ENCODE data around the gene HYDIN. TPM values are rescaled to one million over a fixed set of nuclear protein-coding genes. Genes with fewer than 3 reads are reported as not detected.

Gene HYDIN
- total and polyA plus RNA-seq, 9 of the 15 experiments (the other 6 are each of a cell fraction or from before 2014, with no cell fraction given): 0.08 to 0.43 (median 0.14) TPM; not detected in 1

DNA sequence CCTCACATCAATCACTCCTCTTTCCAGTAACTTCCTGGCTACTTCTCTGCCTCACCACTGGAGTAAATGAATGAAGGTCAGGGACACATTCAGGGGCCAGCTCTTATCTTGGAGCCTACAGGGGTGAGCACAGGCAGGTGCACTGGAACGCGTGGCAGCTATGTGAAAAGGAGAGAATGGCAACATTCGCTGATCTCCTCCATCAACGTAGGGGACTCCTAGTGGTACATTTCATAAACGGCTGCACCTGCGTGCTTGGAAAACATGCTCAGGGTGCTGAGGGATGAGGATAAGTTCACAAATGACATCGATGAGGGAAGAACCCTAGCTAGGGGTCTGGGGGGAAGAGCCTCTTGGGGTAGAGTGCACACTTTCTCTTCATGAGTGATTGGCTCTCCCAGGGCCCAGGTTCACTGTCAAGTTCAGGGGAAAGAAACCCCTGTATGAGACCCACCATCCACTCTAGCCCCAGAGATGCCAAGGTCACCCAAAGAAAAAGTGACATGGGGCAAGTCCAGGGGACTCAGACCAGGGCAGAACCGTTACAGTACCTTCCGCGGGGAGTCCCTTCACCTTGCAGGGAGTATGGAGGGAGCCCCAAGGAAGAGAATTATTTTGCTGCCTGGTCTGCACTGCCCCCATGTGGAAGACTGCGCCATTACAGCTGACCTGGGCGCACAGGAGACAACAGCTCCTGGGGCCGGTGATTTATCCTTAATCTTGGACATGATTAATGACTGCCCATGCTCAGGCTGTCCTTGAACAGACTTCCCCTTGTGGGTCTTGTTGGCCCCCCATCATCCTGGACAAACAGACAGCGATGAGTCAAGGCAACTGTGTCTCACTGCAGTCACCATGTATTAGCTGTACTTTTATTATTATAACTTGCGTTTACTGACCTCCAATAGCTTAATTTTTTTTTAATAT is 459.6 kb downstream of the HYDIN start (continued):
- TF ChIP-seq, protein P1, sequence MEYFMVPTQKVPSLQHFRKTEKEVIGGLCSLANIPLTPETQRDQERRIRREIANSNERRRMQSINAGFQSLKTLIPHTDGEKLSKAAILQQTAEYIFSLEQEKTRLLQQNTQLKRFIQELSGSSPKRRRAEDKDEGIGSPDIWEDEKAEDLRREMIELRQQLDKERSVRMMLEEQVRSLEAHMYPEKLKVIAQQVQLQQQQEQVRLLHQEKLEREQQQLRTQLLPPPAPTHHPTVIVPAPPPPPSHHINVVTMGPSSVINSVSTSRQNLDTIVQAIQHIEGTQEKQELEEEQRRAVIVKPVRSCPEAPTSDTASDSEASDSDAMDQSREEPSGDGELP (CRISPR knock-in tag; IDR thresholded peaks at IDR 0.05; ENCODE audit: borderline replicate concordance): peak; percentile 85
- TF ChIP-seq MEIS2 (IDR thresholded peaks at IDR 0.05; ENCODE audit: partially characterized antibody) (peak; percentile 100), COPS2 (conservative IDR thresholded peaks at IDR 0.05) (no peak), SMAD4 (CRISPR knock-in tag; conservative IDR thresholded peaks at IDR 0.05) (0 out of 2 replicates have a peak, but pooled peaks have one; percentile 44), DACH1 (IDR thresholded peaks at IDR 0.05; ENCODE audit: partially characterized antibody) (peak; percentile 84), L3MBTL2 (IDR thresholded peaks at IDR 0.05) (0 out of 2 replicates have a peak, but pooled peaks have one; percentile 16), NFIX (CRISPR knock-in tag; IDR thresholded peaks at IDR 0.05; ENCODE audit: low read depth) (no peak), CXXC5 (CRISPR knock-in tag; IDR thresholded peaks at IDR 0.05) (peak; percentile 30; the same call in 1 of the 2 replicates), ATF7 (IDR thresholded peaks at IDR 0.05) (peak; percentile 42), TCFL5 (CRISPR knock-in tag; conservative IDR thresholded peaks at IDR 0.05) (no peak), RAD21 (CRISPR knock-in tag; conservative IDR thresholded peaks at IDR 0.05 in 1 of 2, IDR thresholded peaks at IDR 0.05 in 1 of 2) (peak; percentile 77 to 86), TARDBP (IDR thresholded peaks at IDR 0.05) (0 out of 2 replicates have a peak, but pooled peaks have one; percentile 29), CREM (IDR thresholded peaks at IDR 0.05; ENCODE audit: low read depth) (peak; percentile 43; the same call in 1 of the 2 replicates)
- TF ChIP-seq, protein P2, sequence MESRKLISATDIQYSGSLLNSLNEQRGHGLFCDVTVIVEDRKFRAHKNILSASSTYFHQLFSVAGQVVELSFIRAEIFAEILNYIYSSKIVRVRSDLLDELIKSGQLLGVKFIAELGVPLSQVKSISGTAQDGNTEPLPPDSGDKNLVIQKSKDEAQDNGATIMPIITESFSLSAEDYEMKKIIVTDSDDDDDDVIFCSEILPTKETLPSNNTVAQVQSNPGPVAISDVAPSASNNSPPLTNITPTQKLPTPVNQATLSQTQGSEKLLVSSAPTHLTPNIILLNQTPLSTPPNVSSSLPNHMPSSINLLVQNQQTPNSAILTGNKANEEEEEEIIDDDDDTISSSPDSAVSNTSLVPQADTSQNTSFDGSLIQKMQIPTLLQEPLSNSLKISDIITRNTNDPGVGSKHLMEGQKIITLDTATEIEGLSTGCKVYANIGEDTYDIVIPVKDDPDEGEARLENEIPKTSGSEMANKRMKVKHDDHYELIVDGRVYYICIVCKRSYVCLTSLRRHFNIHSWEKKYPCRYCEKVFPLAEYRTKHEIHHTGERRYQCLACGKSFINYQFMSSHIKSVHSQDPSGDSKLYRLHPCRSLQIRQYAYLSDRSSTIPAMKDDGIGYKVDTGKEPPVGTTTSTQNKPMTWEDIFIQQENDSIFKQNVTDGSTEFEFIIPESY (CRISPR knock-in tag; IDR thresholded peaks at IDR 0.05): 0 out of 2 replicates have a peak, but pooled peaks have one; percentile 25
- TF ChIP-seq, protein P3, sequence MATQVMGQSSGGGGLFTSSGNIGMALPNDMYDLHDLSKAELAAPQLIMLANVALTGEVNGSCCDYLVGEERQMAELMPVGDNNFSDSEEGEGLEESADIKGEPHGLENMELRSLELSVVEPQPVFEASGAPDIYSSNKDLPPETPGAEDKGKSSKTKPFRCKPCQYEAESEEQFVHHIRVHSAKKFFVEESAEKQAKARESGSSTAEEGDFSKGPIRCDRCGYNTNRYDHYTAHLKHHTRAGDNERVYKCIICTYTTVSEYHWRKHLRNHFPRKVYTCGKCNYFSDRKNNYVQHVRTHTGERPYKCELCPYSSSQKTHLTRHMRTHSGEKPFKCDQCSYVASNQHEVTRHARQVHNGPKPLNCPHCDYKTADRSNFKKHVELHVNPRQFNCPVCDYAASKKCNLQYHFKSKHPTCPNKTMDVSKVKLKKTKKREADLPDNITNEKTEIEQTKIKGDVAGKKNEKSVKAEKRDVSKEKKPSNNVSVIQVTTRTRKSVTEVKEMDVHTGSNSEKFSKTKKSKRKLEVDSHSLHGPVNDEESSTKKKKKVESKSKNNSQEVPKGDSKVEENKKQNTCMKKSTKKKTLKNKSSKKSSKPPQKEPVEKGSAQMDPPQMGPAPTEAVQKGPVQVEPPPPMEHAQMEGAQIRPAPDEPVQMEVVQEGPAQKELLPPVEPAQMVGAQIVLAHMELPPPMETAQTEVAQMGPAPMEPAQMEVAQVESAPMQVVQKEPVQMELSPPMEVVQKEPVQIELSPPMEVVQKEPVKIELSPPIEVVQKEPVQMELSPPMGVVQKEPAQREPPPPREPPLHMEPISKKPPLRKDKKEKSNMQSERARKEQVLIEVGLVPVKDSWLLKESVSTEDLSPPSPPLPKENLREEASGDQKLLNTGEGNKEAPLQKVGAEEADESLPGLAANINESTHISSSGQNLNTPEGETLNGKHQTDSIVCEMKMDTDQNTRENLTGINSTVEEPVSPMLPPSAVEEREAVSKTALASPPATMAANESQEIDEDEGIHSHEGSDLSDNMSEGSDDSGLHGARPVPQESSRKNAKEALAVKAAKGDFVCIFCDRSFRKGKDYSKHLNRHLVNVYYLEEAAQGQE (IDR thresholded peaks at IDR 0.05; ENCODE audit: borderline replicate concordance): peak; percentile 77
- TF ChIP-seq, protein P3 (CRISPR knock-in tag; IDR thresholded peaks at IDR 0.05; ENCODE audit: low read depth): no peak
